NOMO-1 (cell line): Measurements from ENCODE around the gene DNM3.

Source experiments
- DNase-seq, 2 experiments: peaks; one replicate each; lab custom pipeline; 2025; ENCODE audit not compliant: unreplicated experiment in 2 of 2; lab: John Stamatoyannopoulos, UW

DNM3 gene

GRCh38 chr1:172460887-172461315, 619.6 kb downstream of the DNM3 start:
- DNase-seq: no peak
